Transverse colon (tissue), 4 donors: ENCODE measurements around the gene AGMO. TPM values are rescaled to one million over a fixed set of nuclear protein-coding genes. Genes with fewer than 3 reads are reported as not detected.

Experiments
- DNase-seq: peaks from one replicate; pipeline ENCODE4 v3.0.0-alpha.2; 2019
- H3K27ac ChIP-seq, 4 donors: fragments of 200-600 bp; sonication (generic); 2 replicates each; pipeline ENCODE4 v1.5.1; 2016 to 2018; ENCODE audit warnings: inconsistent platforms in 4 of 4
- H3K27me3 ChIP-seq: fragments of 200-600 bp; sonication (generic); 2 replicates; pipeline ENCODE4 v1.5.1; 2017; ENCODE audit warnings: inconsistent platforms
- H3K36me3 ChIP-seq, 4 donors: fragments of 200-600 bp; sonication (generic); 2 replicates each; pipeline ENCODE4 v1.5.1; 2017 to 2019; ENCODE audit warnings: inconsistent platforms in 4 of 4
- H3K4me1 ChIP-seq, 4 donors: fragments of 200-600 bp; sonication (generic); 2 replicates each; pipeline ENCODE4 v1.5.1; 2017 to 2020; ENCODE audit warnings: inconsistent platforms in 4 of 4
- H3K4me3 ChIP-seq, 4 donors: fragments of 200-600 bp; sonication (generic); 1 replicate in 1 of 4; 2 replicates in 3 of 4; pipeline versions ENCODE4 v1.5.1 to v1.6.1; 2017 to 2019; ENCODE audit warnings: inconsistent platforms in 4 of 4
- H3K9me3 ChIP-seq, 2 donors: fragments of 200-600 bp; sonication (generic); 2 replicates each; pipeline ENCODE4 v1.5.1; 2017 to 2019; ENCODE audit warnings: inconsistent platforms in 2 of 2
- EP300 ChIP-seq: sonication (generic); formaldehyde crosslinking; IDR thresholded peaks from one replicate; pipeline ENCODE4 v1.6.1; 2017; ENCODE audit warnings: antibody characterized with exemption, low read depth
- POLR2A ChIP-seq: fragments of 450-650 bp; IDR thresholded peaks from one replicate; pipeline ENCODE4 v1.6.1; 2016; ENCODE audit warnings: antibody characterized with exemption, mild to moderate bottlenecking, moderate library complexity
- POLR2AphosphoS5 ChIP-seq, 3 donors: sonication (generic); formaldehyde crosslinking; IDR thresholded peaks; one replicate each; pipeline ENCODE4 v1.6.1; 2016; ENCODE audit warnings: antibody characterized with exemption in 3 of 3
- WGBS, 2 donors: methylation state at CpG; one replicate each; pipeline ENCODE4 v1.1.5; 2018; ENCODE audit warnings: low coverage in 1 of 2; 5-methylcytosine and 5-hydroxymethylcytosine counted together
- in situ Hi-C, 4 donors: fragments of 200-750 bp; cut with MboI; loops; one replicate each; pipeline versions ENCODE4 v1.15.0 to v1.15.1; 2017; ENCODE audit warnings: low sequenced_read_pairs in 3 of 4, low pct_ligation_motif_present in 1 of 4, low pct_unique_long_range_greater_than_20kb in 1 of 4
- intact Hi-C: fragments of 100-400 bp; cut with DNase I; formaldehyde crosslinking; loops from one replicate; pipeline ENCODE4 v1.15.1; 2023; ENCODE audit warnings: low total_unique reads
- total RNA-seq, 4 donors: library from RNA; depleted of rRNA; stranded (reverse); fragments of >200 nt; gene quantifications; one replicate each; pipeline ENCODE4 v1.1.0, GENCODE V29; 2016
- TF ChIP-seq, protein P1 (sequence below), 5 experiments: fragments of 200-600 bp in 3 of 5; fragments of 450-650 bp in 2 of 5; sonication (generic) in 3 of 5; IDR thresholded peaks; 1 replicate in 2 of 5; 2 replicates in 3 of 5; pipeline ENCODE4 v1.5.1; 2016 to 2017; ENCODE audit warnings: antibody characterized with exemption in 5 of 5, inconsistent platforms in 3 of 5, mild to moderate bottlenecking in 2 of 5, moderate library complexity in 1 of 5

Gene AGMO
- total RNA-seq, 4 donors from 2014 or later, result 1.5 to 5.7 (median 2.7) TPM; not detected in 1

DNA sequence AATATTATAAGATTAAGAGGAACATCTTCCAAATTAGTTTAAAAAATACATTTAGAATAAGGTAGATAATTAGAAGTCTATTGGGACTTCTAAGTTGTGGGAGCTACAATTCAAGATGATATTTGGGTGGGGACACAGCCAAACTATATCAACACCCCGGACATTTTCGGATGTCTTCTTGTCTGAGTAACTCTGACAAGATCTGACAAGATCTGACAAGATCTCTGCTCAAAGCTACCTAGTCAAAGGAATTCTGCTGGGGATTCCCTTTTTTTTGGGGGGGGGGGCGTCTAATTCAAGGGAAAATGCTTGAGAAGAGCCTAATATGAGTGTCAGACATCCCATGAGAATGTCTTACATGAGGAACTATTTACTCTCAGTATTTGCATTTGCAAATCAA is 5.2 kb upstream of the AGMO start:
- H3K9me3 ChIP-seq, result no peaks in the 10 kb centered on the region
- H3K4me1 ChIP-seq, result peaks cover 0 to 10% (median 2%) of the 10 kb centered on the region in 4 donors
- H3K4me3 ChIP-seq, result no peak overlapping the region
- in situ Hi-C loops (no loop called here), intact Hi-C loops (no loop called here)
- no peak for TF ChIP-seq POLR2A
- no peak for TF ChIP-seq POLR2AphosphoS5 (IDR thresholded peaks at IDR 0.05)
- TF ChIP-seq, protein P1, sequence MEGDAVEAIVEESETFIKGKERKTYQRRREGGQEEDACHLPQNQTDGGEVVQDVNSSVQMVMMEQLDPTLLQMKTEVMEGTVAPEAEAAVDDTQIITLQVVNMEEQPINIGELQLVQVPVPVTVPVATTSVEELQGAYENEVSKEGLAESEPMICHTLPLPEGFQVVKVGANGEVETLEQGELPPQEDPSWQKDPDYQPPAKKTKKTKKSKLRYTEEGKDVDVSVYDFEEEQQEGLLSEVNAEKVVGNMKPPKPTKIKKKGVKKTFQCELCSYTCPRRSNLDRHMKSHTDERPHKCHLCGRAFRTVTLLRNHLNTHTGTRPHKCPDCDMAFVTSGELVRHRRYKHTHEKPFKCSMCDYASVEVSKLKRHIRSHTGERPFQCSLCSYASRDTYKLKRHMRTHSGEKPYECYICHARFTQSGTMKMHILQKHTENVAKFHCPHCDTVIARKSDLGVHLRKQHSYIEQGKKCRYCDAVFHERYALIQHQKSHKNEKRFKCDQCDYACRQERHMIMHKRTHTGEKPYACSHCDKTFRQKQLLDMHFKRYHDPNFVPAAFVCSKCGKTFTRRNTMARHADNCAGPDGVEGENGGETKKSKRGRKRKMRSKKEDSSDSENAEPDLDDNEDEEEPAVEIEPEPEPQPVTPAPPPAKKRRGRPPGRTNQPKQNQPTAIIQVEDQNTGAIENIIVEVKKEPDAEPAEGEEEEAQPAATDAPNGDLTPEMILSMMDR (IDR thresholded peaks at IDR 0.05), result no peak
- TF ChIP-seq EP300, result no peak
- no peak overlapping the region for H3K27ac ChIP-seq
- DNase-seq, result no peak
- 88 to 89% methylated on average over 3 of the region's 3 CpGs for WGBS, 2 donors
- no peaks in the 10 kb centered on the region for H3K27me3 ChIP-seq
- H3K36me3 ChIP-seq, result no peaks in the 10 kb centered on the region

DNA sequence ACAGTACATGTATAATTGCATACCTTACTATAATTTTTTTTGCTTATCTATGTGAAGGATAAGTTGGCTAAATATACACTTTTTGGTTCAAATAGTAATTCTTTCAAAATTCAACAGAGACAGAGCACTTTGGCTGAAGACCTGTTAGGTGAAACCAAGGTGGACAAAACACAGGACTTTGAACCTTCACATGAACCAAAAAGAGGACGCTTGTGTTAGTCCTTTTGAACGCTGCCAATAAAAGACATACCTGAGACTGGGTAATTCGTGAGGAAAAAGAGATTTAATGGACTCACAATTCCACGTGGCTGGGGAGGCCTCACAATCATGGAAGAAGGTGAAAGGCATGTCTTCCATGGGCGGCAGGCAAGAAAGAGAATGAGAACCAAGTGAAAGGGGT is 4.7 kb upstream of the AGMO start:
- 82 to 83% methylated on average over 5 of the region's 5 CpGs for WGBS, 2 donors
- in situ Hi-C loops (no loop called here), intact Hi-C loops (no loop called here)

DNA sequence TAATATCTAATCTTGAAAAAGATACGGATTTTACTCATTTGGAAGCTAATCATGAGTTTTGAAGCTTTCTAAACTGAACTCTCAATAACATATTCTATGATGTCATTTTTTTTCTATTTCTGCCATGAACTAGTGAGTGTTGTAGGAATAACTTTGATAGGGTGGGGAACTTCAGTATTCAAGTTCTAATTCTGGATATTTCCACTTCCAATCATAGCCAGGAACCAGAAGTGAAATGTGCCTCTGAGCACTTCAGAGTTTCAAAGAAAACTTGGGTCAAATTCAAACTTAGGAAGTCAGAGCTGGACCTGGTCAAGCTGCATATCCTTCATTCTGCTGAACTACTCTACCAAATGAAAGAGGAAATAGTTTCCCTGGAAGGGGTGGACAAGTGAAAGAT is 847 bp downstream of the AGMO start:
- in situ Hi-C loops, result no loop called here
- H3K4me3 ChIP-seq, result peak overlapping the region in 2 of 4 donors; percentile 13 to 40
- no peaks in the 10 kb centered on the region for H3K9me3 ChIP-seq
- no peaks in the 10 kb centered on the region for H3K36me3 ChIP-seq
- intact Hi-C loops, result no loop called here
- TF ChIP-seq, protein P1 (IDR thresholded peaks at IDR 0.05), result no peak
- TF ChIP-seq POLR2AphosphoS5 (IDR thresholded peaks at IDR 0.05), result no peak
- TF ChIP-seq EP300, result no peak
- no peak for TF ChIP-seq POLR2A
- peaks cover 0 to 13% (median 8%) of the 10 kb centered on the region in 4 donors for H3K4me1 ChIP-seq
- peak overlapping the region in 3 of 4 donors; percentile 58 to 73 (median 71) for H3K27ac ChIP-seq
- 62 to 71% methylated on average over 1 of the region's 1 CpG for WGBS, 2 donors
- H3K27me3 ChIP-seq, result no peaks in the 10 kb centered on the region
- no peak for DNase-seq

More for the DNA sequence above, 4.7 kb upstream of the AGMO start:
- no peaks in the 10 kb centered on the region for H3K27me3 ChIP-seq
- H3K9me3 ChIP-seq, result no peaks in the 10 kb centered on the region
- H3K36me3 ChIP-seq, result no peaks in the 10 kb centered on the region
- no peak for DNase-seq
- no peak overlapping the region for H3K4me3 ChIP-seq
- peaks cover 0 to 14% (median 4%) of the 10 kb centered on the region in 4 donors for H3K4me1 ChIP-seq
- TF ChIP-seq, protein P1 (IDR thresholded peaks at IDR 0.05), result no peak
- no peak for TF ChIP-seq POLR2AphosphoS5 (IDR thresholded peaks at IDR 0.05)
- no peak for TF ChIP-seq POLR2A
- TF ChIP-seq EP300, result no peak
- H3K27ac ChIP-seq, result no peak overlapping the region

DNA sequence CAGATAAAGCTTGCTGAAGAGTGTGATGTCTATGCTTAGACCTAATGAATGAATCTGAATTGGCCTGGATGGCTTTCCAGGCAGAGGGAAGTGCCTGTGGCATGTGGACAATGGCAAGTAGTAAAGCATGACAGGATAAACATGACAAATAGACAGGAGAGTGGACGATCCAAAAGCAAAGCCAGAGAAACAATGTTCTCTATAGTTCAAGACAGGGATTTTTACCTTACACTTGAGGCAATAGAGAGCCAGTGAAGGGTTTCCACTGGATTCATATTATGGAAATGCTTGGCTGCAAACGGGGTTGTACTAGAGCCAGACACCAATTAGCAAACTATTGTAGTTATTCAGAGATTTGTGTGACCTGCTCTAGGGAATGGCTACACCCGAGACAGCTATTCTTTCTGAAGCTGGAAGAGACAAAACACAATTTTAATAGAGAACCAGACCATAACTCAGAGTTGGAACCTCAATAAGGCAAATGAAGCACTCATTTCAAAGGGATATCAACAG is 2.3 kb downstream of the AGMO start:
- Histone ChIP-seq H3K36me3 (no peaks in the 10 kb centered on the region), H3K27me3 (no peaks in the 10 kb centered on the region), H3K27ac (no peak overlapping the region), H3K4me3 (no peak overlapping the region), H3K4me1 (peaks cover 0 to 19% (median 8%) of the 10 kb centered on the region in 4 donors), H3K9me3 (no peaks in the 10 kb centered on the region)
- no peak for DNase-seq
- intact Hi-C loops, result no loop called here
- TF ChIP-seq POLR2A, result no peak
- no peak for TF ChIP-seq EP300
- TF ChIP-seq POLR2AphosphoS5 (IDR thresholded peaks at IDR 0.05), result no peak
- TF ChIP-seq, protein P1 (IDR thresholded peaks at IDR 0.05), result no peak
- WGBS, 2 donors, result 68 to 73% methylated on average over 3 of the region's 3 CpGs
- in situ Hi-C loops, result no loop called here
